DOHH2 (cell line): Measurements from ENCODE around the gene BSDC1.

Source experiments
- H3F3A ChIP-seq: fragments of 200-600 bp; sonication (generic), shearing (Covaris generic); 2 replicates; pipeline ENCODE4 v1.6.0; 2016; ENCODE audit warnings: antibody characterized with exemption, mild to moderate bottlenecking; ENCODE audit not compliant: control insufficient read depth, insufficient read depth
- H3K27ac ChIP-seq: fragments of 200-600 bp; sonication (generic); 2 replicates; pipeline ENCODE4 v1.5.1; 2014; ENCODE audit warnings: low read depth, mild to moderate bottlenecking, low read length, moderate library complexity
- H3K27me3 ChIP-seq: fragments of 200-600 bp; sonication (generic); 2 replicates; pipeline ENCODE4 v1.6.1; 2014; ENCODE audit warnings: mild to moderate bottlenecking, low read length, mixed read lengths; ENCODE audit not compliant: control insufficient read depth
- H3K36me3 ChIP-seq: fragments of 200-600 bp; sonication (generic); 2 replicates; pipeline ENCODE4 v1.6.1; 2014; ENCODE audit warnings: mild to moderate bottlenecking, low read length, moderate library complexity, mixed read lengths; ENCODE audit not compliant: control insufficient read depth
- H3K4me1 ChIP-seq: fragments of 200-600 bp; sonication (generic); 2 replicates; pipeline ENCODE4 v1.6.1; 2014; ENCODE audit warnings: mild to moderate bottlenecking, low read length, mixed read lengths; ENCODE audit not compliant: control insufficient read depth
- H3K4me2 ChIP-seq: fragments of 200-600 bp; sonication (generic); 2 replicates; pipeline ENCODE4 v1.6.0; 2014; ENCODE audit warnings: mild to moderate bottlenecking, low read length, moderate library complexity
- H3K4me3 ChIP-seq: fragments of 200-600 bp; sonication (generic); 2 replicates; pipeline ENCODE4 v1.5.1; 2014; ENCODE audit warnings: mild to moderate bottlenecking, low read length, mixed read lengths
- H3K79me2 ChIP-seq: fragments of 200-600 bp; sonication (generic); 2 replicates; pipeline ENCODE4 v1.6.1; 2014; ENCODE audit warnings: mild to moderate bottlenecking, low read length, mixed read lengths; ENCODE audit not compliant: control insufficient read depth
- H3K9me2 ChIP-seq: fragments of 200-600 bp; sonication (generic); replicated peaks from 2 replicates; pipeline ENCODE4 v1.6.1; 2014; ENCODE audit warnings: mild to moderate bottlenecking, low read length, mixed read lengths; ENCODE audit not compliant: control insufficient read depth
- H3K9me3 ChIP-seq: fragments of 200-600 bp; sonication (generic); 2 replicates; pipeline ENCODE4 v1.6.1; 2014; ENCODE audit warnings: antibody characterized with exemption, low read length, mixed read lengths; ENCODE audit not compliant: control insufficient read depth, insufficient read depth
- H4K20me1 ChIP-seq: fragments of 200-600 bp; sonication (generic); 2 replicates; pipeline ENCODE4 v1.6.0; 2014; ENCODE audit warnings: low read depth, mild to moderate bottlenecking, antibody characterized with exemption, low read length, moderate library complexity; ENCODE audit not compliant: control insufficient read depth, insufficient read depth
- CTCF ChIP-seq: fragments of 200-600 bp; sonication (generic); IDR thresholded peaks from one replicate; pipeline ENCODE4 v1.5.1; 2014; ENCODE audit warnings: antibody characterized with exemption, mild to moderate bottlenecking, low read depth, low read length; ENCODE audit not compliant: poor library complexity, severe bottlenecking
- EZH2phosphoT487 ChIP-seq: fragments of 200-600 bp; sonication (generic); IDR thresholded peaks from 2 replicates; pipeline ENCODE4 v1.6.1; 2017; ENCODE audit warnings: borderline replicate concordance, mild to moderate bottlenecking, antibody characterized with exemption, low read length, moderate library complexity, mixed read lengths

Gene BSDC1

GRCh38 chr1:32404946-32405345 is 10.7 kb upstream of the BSDC1 start:
- H3F3A ChIP-seq: no peaks in the 10 kb centered on the region
- H3K79me2 ChIP-seq: no peaks in the 10 kb centered on the region
- H4K20me1 ChIP-seq: no peaks in the 10 kb centered on the region
- no peaks in the 10 kb centered on the region for H3K9me3 ChIP-seq
- no peaks in the 10 kb centered on the region for H3K9me2 ChIP-seq
- no peak overlapping the region for H3K4me2 ChIP-seq
- no peaks in the 10 kb centered on the region for H3K27me3 ChIP-seq
- TF ChIP-seq EZH2phosphoT487: no peak
- no peak for TF ChIP-seq CTCF
- H3K4me3 ChIP-seq: no peak overlapping the region
- H3K27ac ChIP-seq: no peak overlapping the region
- H3K36me3 ChIP-seq: no peaks in the 10 kb centered on the region
- no peaks in the 10 kb centered on the region for H3K4me1 ChIP-seq

- Histone ChIP-seq H3K36me3 (no peaks in the 10 kb centered on the region), H3K4me1 (no peaks in the 10 kb centered on the region), H4K20me1 (no peaks in the 10 kb centered on the region), H3F3A (no peaks in the 10 kb centered on the region), H3K79me2 (no peaks in the 10 kb centered on the region), H3K9me3 (no peaks in the 10 kb centered on the region), H3K9me2 (no peaks in the 10 kb centered on the region), H3K4me2 (peak overlapping the region; percentile 40), H3K27me3 (no peaks in the 10 kb centered on the region), H3K27ac (no peak overlapping the region), H3K4me3 (no peak overlapping the region)
- TF ChIP-seq CTCF (peak; percentile 88), EZH2phosphoT487 (no peak)
Measured at GRCh38 chr1:32400876-32401631, 6.8 kb upstream of the BSDC1 start.

GRCh38 chr1:32399843-32400242 is 5.6 kb upstream of the BSDC1 start:
- peaks cover 4% of the 10 kb centered on the region for H3K4me1 ChIP-seq
- H3K27ac ChIP-seq: no peak overlapping the region
- TF ChIP-seq EZH2phosphoT487 (no peak), CTCF (no peak)
- H3K36me3 ChIP-seq: no peaks in the 10 kb centered on the region
- H4K20me1 ChIP-seq: no peaks in the 10 kb centered on the region
- no peak overlapping the region for H3K4me3 ChIP-seq
- H3K9me3 ChIP-seq: no peaks in the 10 kb centered on the region
- no peaks in the 10 kb centered on the region for H3F3A ChIP-seq
- H3K79me2 ChIP-seq: no peaks in the 10 kb centered on the region
- H3K27me3 ChIP-seq: no peaks in the 10 kb centered on the region
- H3K4me2 ChIP-seq: no peak overlapping the region
- H3K9me2 ChIP-seq: no peaks in the 10 kb centered on the region
